ENCODE measurements around the gene CLCN7.

Gene CLCN7

GRCh38 chr16:1430759-1431496 is 43.9 kb downstream of the CLCN7 start, which contains the start of gene PERCC1:
PERCC1 (plus strand) TSS chr16:1431078; CDS start chr16:1432594, 1,516 bp downstream.
- DNase-seq (ENCODE audit: low read depth), result no peak

GRCh38 chr16:1430214-1430758 is 44.5 kb downstream of the CLCN7 start:
- DNase-seq (ENCODE audit: low read depth), result no peak

GRCh38 chr16:1429631-1430030 is 45.2 kb downstream of the CLCN7 start:
- no peak for DNase-seq (ENCODE audit: low read depth)

GRCh38 chr16:1429012-1429411 is 45.8 kb downstream of the CLCN7 start:
- no peak for DNase-seq (ENCODE audit: low read depth)

GRCh38 chr16:1428511-1428910 is 46.3 kb downstream of the CLCN7 start:
- DNase-seq (ENCODE audit: low read depth), result peak; percentile 18

GRCh38 chr16:1427473-1428461 is 47.1 kb downstream of the CLCN7 start:
- no peak for DNase-seq (ENCODE audit: low read depth)

DNA sequence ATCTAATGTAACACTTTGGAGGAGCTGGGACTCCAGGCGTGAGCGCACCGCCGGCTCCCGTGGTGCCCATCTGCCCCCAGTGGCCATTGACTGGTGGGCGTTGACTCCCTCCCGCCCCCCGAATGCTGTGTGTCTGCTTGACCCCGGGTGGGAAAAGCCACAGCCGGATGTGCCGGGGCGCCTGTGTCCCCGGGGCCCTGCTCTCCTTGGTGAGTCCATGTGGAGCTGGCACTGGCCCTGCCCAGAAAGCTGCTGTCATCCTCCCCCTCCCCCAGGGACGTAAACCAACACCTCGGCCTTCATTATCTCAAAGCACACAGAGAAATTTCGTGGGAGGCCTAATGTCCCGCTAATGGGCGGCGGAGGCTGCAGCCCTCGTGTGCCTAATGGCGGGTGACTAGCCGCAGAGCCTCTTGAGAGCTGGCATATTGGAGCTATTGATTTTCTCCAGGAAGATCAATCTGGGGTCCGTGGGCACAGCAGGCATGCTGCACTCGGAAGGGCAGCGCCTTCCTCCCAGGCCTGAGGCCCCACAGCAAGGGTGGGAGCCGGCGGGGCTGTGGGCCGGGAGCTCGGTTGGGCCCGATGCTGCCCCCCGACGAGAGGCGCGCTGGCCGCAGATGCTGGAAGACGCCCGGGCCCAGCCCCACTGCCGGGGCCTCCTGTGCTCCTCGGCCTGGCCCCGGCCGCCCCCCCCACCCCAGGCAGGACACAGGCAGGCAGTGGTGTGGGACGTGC is 47.9 kb downstream of the CLCN7 start:
- no peak for DNase-seq (ENCODE audit: low read depth)

DNA sequence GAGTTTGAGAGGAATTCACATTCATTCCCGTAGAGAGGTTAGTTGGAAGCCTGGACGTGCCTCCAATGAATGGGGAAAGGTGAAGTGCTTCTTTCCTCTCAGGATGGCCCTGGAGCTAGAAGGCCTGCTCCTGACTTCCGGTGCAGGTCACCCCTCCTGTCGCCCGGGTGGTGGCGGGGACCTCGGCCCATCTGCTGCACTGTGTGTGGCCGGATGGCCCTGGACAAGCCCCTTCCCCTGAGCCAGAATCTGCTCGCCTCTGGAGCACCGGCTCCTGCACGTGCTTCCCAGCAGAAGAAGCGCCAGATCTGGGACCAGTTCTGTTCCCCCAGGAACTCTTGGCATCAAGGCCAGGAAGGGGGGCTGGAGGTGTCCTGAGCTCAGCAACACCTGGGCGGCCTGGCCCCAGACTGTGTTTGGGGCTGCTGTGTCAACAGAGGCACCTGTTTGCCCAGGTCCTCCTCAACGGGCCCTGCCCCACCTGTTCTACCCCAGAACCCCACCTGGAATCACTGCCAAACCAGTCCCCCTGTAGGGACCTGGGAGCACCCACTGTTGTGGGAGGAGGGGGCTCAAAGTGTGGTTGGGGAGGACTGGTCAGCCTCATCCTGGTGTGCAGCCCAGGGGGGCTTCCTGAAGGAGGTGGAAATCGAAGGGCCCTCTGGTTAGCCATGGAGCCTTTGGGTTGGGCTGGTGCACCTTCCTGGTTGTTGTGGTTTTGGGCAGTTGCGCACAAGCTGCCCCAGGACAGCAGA is 49.0 kb downstream of the CLCN7 start:
- no peak for DNase-seq (ENCODE audit: low read depth)

DNA sequence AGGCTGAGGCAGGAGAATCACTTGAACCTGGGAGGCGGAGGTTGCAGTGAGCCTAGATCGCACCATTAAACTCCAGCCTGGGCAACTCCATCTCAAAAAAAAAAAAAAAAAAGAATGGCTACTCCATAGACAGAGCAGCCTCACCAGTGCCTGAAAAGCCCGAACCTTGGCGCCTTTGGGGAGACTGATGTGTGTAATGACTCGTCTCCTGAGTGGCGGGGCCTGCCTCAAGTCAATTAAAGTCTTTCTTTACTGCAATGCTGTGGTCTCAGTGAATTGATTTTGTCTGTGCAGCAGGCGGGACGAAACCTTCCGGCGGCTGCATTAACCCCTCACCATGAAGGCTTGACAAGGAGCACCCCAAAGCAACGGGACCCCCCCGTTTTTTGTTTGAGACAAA is 50.8 kb downstream of the CLCN7 start:
- no peak for DNase-seq (ENCODE audit: low read depth)

DNA sequence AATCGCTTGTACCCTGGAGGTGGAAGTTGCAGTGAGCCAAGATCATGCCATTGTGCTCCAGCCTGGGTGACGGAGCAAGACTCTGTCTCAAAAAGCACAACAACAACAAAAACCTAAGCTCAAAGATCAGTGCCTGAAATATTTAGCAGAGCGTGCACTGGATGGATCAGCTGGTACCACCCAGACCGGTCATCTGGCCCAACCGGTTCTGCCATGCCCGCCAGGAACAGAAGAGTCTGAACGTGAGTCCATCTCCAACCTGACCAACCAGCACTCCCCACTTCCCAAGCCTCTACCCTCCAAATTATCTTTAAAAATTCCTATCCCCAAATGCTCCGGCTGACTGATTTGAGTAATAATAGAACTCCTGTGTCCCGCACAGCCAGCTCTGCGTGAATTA is 52.8 kb downstream of the CLCN7 start:
- DNase-seq (ENCODE audit: low read depth), result no peak

DNA sequence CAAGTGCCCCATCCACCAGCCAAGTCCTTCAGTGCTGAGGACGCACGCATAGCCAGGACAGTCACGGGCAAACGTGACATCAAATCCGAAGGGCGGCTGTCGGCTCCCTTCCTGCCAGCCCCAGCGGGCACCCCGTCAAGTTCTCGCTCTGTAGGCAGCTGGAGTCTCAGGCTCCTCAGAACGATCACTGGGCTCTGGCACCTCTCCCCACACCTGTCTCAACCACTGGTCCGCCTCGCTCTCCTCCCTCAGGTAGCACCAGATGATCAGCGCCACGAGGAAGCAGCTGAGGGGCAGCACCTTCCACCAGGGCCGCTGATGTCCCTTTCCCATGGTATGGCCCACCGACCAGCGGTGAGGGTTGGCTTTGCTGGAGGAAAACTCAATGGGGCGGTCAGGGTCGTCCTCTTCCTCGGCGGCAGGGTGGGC is 54.7 kb downstream of the CLCN7 start:
- DNase-seq (ENCODE audit: low read depth), result no peak

GRCh38 chr16:1416521-1416941 is 58.3 kb downstream of the CLCN7 start:
- no peak for DNase-seq (ENCODE audit: low read depth)

GRCh38 chr16:1414532-1415260 is 60.1 kb downstream of the CLCN7 start, which contains the start of gene UNKL:
UNKL (minus strand) TSS chr16:1414704; CDS start chr16:1414691, 13 bp downstream.
- DNase-seq (ENCODE audit: low read depth), result peak; percentile 70

DNA sequence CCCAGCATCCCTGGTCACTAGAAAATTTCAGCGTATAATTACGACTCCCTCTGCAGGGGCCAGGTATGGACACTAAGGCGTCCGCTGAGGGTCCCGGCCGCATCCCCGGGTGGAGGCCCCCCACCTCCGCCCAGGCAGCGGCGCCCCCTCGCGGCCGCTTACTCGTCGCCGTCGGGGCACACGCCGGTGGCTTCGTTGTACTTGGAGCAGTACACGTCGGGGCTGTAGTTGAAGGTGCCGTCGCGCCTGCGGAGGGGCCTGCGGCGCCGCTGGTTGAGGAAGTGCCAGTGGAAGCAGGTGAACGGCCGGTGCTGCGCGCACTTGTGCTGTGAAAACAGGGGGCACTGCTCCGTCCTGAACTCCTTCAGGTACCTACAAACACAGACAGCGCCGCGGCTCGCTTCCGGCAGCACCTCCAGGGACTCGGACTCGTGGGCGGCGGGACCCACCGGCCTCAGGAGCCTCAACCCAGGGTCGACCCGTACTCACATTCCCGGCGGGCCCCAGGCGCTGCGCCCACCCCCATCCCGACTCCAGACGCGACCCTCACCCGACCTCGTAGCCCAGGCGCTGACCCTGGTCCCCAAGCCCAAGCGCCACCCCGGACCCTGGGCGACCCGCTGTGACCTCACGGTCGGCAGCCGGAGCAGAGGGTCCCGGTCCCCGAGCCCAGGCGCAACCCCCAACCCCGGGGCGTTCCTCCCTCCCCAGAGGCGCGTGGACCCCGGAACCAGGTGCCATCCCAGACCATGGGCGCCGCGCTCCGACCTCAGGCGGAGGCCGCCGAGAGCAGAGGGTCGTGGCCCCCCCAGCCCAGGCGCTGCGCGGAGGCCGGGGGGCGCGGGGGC is 60.9 kb downstream of the CLCN7 start:
- DNase-seq (ENCODE audit: low read depth), result peak; percentile 45

DNA sequence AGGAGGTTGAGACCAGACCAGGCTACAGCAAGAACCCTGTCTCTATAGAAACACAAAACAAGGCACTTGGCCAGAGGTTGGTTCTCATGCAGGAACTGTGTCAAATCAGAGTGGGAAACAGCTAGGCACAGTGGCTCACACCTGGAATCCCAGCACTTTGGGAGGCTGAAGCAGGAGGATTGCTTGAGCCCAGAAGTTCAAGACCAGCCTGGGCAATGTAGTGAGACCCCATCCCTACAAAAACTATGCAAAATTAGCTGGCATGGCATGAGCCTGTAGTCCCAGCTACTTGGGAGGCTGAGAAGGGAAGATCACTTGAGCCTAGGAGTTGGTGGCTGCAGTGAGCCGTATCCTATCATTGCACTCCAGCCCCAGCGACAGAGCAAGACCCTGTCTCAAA is 62.0 kb downstream of the CLCN7 start:
- DNase-seq (ENCODE audit: low read depth), result no peak

DNA sequence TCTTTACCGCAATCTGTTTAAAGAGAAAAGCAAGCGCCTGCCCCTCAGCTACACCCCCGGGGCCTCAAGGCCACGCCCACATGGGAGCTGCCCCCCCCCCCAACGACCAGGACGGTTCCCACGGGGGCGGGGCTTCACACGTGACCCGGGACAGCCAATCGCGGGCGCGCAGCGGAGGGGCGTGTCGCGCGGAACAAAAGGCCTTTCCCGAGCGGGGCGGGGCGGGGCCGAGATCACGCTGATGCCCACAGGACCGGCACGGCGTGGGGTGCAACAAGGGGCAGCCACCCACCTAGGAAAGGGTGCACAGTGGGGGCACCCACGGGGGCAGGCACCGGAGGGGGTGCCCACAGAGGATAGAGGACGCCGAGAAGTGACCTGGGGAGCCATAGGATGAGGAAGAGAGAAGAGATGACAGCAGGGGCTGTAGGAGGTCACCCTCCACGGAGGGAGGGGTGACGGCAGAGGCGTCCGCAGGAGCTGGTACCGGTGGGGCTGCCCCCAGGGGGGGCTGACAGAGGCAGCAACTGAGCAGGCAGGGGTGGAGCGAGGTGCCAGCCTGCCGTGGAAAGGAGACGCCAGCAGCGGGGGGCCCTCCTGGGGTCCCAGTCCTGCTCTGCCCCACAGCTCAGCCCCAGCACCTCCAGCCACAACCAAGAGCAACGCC is 66.5 kb downstream of the CLCN7 start:
- DNase-seq (ENCODE audit: low read depth), result peak; percentile 91

GRCh38 chr16:1407753-1408152 is 67.1 kb downstream of the CLCN7 start:
- DNase-seq (ENCODE audit: low read depth), result no peak

DNA sequence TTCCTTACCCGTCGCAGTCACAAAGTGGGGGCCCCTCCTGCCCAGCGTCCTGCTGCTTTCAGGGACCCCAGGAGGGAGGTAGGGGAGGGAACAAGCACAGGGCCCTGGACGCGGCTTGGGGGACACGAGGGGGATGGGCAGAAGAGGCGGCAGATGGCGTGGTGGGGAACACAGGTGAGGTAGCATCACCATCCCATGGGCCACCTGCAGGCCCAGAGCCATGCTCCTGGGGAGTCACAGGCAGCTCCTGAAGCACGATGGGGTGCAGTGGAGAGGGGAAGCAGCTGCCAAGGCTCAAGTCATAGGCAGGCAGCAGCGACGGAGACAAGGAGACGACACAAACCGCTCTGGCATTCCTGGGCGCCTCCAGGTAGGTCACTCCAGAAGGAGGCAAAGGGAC is 71.1 kb downstream of the CLCN7 start:
- no peak for DNase-seq (ENCODE audit: low read depth)

DNA sequence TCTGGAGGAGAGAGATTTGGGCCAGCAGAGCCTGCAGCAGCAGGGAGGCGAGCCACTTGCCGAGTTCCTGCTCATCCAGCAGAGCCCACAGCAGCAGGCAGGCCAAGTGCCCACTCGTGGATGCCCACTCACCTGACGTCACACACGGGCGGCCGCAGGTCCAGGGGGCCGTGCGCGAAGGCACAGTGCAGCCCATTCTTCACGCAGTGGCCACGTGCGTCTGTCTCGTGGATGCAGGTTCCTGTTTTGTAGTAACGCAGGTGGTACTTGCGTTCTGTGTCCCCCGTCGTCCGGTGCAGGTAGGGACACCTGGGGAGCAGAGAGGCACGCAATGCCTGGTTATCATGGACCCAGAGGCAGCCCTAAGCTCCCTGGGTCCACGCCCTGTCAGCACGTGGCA is 71.8 kb downstream of the CLCN7 start:
- DNase-seq (ENCODE audit: low read depth), result no peak

All from stimulated activated CD8-positive, alpha-beta memory T cell treated with anti-CD3 and anti-CD28 coated beads, Interleukin-12 subunit alpha, Interleukin-12 subunit beta, amount 100 ng/mL, for 4 hours (primary cell).